ENCODE results near the gene RHEB. TPM values are rescaled to one million over a fixed set of nuclear protein-coding genes. Genes with fewer than 3 reads are reported as not detected.

RHEB gene
- total RNA-seq, 1 experiment from 2014 or later: 114 TPM

DNA sequence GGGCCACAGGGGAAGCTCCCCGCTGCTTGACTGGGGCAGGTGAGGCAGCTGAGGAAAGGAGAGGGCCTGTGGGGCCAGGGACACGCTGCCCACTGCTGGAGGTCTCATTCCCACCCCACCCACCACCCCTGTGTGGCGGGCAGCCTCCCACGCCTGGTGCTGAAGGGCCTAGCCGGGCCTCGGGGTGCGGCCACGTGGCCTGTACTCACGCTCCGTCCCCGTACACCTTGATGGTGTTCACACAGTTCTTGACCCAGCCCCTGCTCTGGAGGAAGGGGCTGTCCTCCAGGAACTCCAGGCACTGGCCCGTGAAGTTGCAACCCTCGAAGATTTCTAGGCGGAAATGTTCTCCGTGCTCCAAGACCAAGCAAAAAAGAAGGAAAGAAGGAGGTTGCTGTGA, 83.7 kb downstream of the RHEB start:
- peaks cover 14 to 17% of the 10 kb centered on the region in 2 experiments for H3K4me1 Mint-ChIP-seq

More for the DNA sequence above, 83.7 kb downstream of the RHEB start:
- H3K27ac ChIP-seq (ENCODE audit: insufficient read length, low read depth, low read length): no peak overlapping the region
- Mint-ChIP-seq H3K27me3 (ENCODE audit: low read depth) (peaks cover 3% of the 10 kb centered on the region), H3K36me3 (ENCODE audit: insufficient read depth in 1 of 3, low read depth in 3 of 3) (peaks cover 0 to 5% (median 0%) of the 10 kb centered on the region in 3 experiments; a peak in 2 of 7 replicates), H3K27ac (peak overlapping the region in 1 of 3 experiments; percentile 55; a peak in 1 of 7 replicates), H3K9me3 (peaks cover 0 to 3% of the 10 kb centered on the region in 2 experiments; a peak in 2 of 5 replicates), H3K4me3 (no peak overlapping the region)
- no peak overlapping the region for H4K5ac ChIP-seq (ENCODE audit: insufficient read length, low read depth, low read length)
- TF ChIP-seq, protein P1, sequence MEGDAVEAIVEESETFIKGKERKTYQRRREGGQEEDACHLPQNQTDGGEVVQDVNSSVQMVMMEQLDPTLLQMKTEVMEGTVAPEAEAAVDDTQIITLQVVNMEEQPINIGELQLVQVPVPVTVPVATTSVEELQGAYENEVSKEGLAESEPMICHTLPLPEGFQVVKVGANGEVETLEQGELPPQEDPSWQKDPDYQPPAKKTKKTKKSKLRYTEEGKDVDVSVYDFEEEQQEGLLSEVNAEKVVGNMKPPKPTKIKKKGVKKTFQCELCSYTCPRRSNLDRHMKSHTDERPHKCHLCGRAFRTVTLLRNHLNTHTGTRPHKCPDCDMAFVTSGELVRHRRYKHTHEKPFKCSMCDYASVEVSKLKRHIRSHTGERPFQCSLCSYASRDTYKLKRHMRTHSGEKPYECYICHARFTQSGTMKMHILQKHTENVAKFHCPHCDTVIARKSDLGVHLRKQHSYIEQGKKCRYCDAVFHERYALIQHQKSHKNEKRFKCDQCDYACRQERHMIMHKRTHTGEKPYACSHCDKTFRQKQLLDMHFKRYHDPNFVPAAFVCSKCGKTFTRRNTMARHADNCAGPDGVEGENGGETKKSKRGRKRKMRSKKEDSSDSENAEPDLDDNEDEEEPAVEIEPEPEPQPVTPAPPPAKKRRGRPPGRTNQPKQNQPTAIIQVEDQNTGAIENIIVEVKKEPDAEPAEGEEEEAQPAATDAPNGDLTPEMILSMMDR (conservative IDR thresholded peaks at IDR 0.05): no peak
- H3K79me1 ChIP-seq (ENCODE audit: insufficient read depth, low read depth, low read length, poor library complexity, severe bottlenecking): no peaks in the 10 kb centered on the region
- no peak overlapping the region for H4K8ac ChIP-seq (replicated peaks; ENCODE audit: insufficient read length, low read depth, low read length)
- H3K56ac ChIP-seq (ENCODE audit: insufficient read length, low read depth, low read length): no peak overlapping the region
- no peak overlapping the region for H2BK15ac ChIP-seq (ENCODE audit: low read depth, low read length)
- no peak overlapping the region for H2BK120ac ChIP-seq (ENCODE audit: low read depth, low read length, poor library complexity, severe bottlenecking)
- H2AFZ ChIP-seq (ENCODE audit: low read length): no peak overlapping the region
- WGBS (ENCODE audit: extremely low coverage, insufficient read length, low lambda C conversion rate): no CpG with 5 or more reads among the region's 15 CpGs
- H3K79me2 ChIP-seq (ENCODE audit: insufficient read depth, low read length): no peaks in the 10 kb centered on the region
- H3K27me3 ChIP-seq (ENCODE audit: insufficient read depth, low read length): no peaks in the 10 kb centered on the region
- H2BK5ac ChIP-seq (ENCODE audit: insufficient read length, low read length): no peak overlapping the region
- DNase-seq: no peak
- H3K9ac ChIP-seq (ENCODE audit: extremely low read depth, insufficient read length, low read length): no peak overlapping the region
- no peak overlapping the region for H3K4me2 ChIP-seq (ENCODE audit: insufficient read depth, insufficient read length, low read length)
- H3K14ac ChIP-seq (ENCODE audit: insufficient read depth, low read length): no peak overlapping the region
- no peak overlapping the region for H3K4ac ChIP-seq (ENCODE audit: low read depth, low read length)
- no peak overlapping the region for H3K18ac ChIP-seq (ENCODE audit: insufficient read length, low read depth, low read length)
- H2BK12ac ChIP-seq (ENCODE audit: insufficient read length, low read depth, low read length): no peak overlapping the region
- no peak overlapping the region for H4K91ac ChIP-seq (ENCODE audit: insufficient read length, low read depth, low read length)
- no peak overlapping the region for H3T11ph ChIP-seq (ENCODE audit: low read length)
- no peak overlapping the region for H2BK20ac ChIP-seq (ENCODE audit: low read depth, low read length, poor library complexity, severe bottlenecking)
- no peaks in the 10 kb centered on the region for H4K20me1 ChIP-seq (ENCODE audit: control insufficient read depth, insufficient read depth, insufficient read length)
- no peak overlapping the region for H3K23ac ChIP-seq (ENCODE audit: insufficient read length, low read depth, low read length)
- no peak overlapping the region for H2AK5ac ChIP-seq (ENCODE audit: insufficient read length, low read length)
- H3K4me1 ChIP-seq (ENCODE audit: insufficient read depth, low read length): no peaks in the 10 kb centered on the region
- peaks cover 11% of the 10 kb centered on the region for H3K23me2 ChIP-seq (ENCODE audit: insufficient read length, low read depth, low read length, poor library complexity, severe bottlenecking)
- no peaks in the 10 kb centered on the region for H3K9me3 ChIP-seq (ENCODE audit: control insufficient read depth, low read depth, low read length)

Measured in H9 (cell line).